ENCODE data around the gene TSPAN18. TPM values are rescaled to one million over a fixed set of nuclear protein-coding genes. Genes with fewer than 3 reads are reported as not detected.

TSPAN18 gene
- total and polyA plus RNA-seq, 8 donors = 0.69 to 2.7 (median 1.5) TPM

- H3K4me3 ChIP-seq = no peak overlapping the region
- ATAC-seq (peak; percentile 78 to 95 (median 88)), FAIRE-seq (no peak), DNase-seq (peak; percentile 61 to 93 (median 86))
- no peaks in the 10 kb centered on the region for H3K9me3 ChIP-seq
- H3K4me1 ChIP-seq = no peaks in the 10 kb centered on the region
- no peak overlapping the region for H3K27ac ChIP-seq
- H3K27me3 ChIP-seq = no peaks in the 10 kb centered on the region
- TF ChIP-seq, protein P1, sequence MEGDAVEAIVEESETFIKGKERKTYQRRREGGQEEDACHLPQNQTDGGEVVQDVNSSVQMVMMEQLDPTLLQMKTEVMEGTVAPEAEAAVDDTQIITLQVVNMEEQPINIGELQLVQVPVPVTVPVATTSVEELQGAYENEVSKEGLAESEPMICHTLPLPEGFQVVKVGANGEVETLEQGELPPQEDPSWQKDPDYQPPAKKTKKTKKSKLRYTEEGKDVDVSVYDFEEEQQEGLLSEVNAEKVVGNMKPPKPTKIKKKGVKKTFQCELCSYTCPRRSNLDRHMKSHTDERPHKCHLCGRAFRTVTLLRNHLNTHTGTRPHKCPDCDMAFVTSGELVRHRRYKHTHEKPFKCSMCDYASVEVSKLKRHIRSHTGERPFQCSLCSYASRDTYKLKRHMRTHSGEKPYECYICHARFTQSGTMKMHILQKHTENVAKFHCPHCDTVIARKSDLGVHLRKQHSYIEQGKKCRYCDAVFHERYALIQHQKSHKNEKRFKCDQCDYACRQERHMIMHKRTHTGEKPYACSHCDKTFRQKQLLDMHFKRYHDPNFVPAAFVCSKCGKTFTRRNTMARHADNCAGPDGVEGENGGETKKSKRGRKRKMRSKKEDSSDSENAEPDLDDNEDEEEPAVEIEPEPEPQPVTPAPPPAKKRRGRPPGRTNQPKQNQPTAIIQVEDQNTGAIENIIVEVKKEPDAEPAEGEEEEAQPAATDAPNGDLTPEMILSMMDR (IDR thresholded peaks at IDR 0.05) = peak; percentile 72 to 97 (median 88)
- H3K36me3 ChIP-seq = peaks cover 0 to 3% (median 0%) of the 10 kb centered on the region in 3 donors
- 30 to 51% methylated on average over 16 to 20 of the region's 20 CpGs for whole genome bisulfite sequencing, 2 donors
- intact Hi-C loops (cut with DNase I) = loop anchor here in 1 of 3 donors (5.0 to 10.0 kb wide), 2 partner anchors 171 to 398 kb away; no protein-coding TSS in a partner anchor
These were observed 209.8 kb downstream of the TSPAN18 start for GRCh38 chr11:44936525-44936924.

DNA sequence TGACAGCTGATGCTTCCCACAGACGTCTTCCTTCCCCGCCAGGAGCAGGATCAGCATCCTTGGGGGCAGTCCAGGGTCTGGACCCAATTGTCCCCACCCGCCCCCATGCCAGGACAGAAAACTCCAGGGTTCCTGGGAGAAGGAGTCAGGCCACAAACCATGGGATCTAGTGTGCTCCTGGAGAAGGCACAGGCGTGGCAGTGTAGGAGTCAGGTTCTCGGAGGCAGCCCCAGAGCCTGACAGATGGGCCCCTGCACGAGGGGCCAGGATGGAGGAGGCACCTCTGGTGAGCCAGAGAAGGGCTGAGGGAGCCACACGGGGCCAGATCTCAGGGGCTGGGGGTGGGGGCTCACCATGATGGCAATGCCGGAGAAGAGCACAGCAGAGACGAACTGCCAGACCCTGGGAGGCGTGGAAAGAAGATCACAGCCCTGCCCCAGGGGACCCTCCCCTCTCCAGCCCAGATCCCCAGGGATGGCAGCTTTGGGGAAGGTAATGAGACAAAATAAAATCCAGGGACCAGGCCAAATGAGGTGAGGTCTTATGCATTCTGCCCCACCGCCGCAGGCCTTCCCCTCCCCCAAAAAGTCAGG lies 210.3 kb downstream of the TSPAN18 start:
- FAIRE-seq (no peak), ATAC-seq (peak in 1 of 4 donors; percentile 9), DNase-seq (no peak)
- Histone ChIP-seq H3K4me3 (no peak overlapping the region), H3K27me3 (no peaks in the 10 kb centered on the region), H3K4me1 (no peaks in the 10 kb centered on the region), H3K36me3 (peaks cover 0 to 3% (median 0%) of the 10 kb centered on the region in 3 donors), H3K9me3 (no peaks in the 10 kb centered on the region), H3K27ac (no peak overlapping the region)
- WGBS, 2 donors = 83 to 87% methylated on average over 12 of the region's 12 CpGs
- intact Hi-C loops (cut with DNase I) = loop anchor here in 1 of 3 donors (5.0 to 10.0 kb wide), 2 partner anchors 170 to 398 kb away; no protein-coding TSS in a partner anchor
- TF ChIP-seq, protein P1 (IDR thresholded peaks at IDR 0.05) = no peak

DNA sequence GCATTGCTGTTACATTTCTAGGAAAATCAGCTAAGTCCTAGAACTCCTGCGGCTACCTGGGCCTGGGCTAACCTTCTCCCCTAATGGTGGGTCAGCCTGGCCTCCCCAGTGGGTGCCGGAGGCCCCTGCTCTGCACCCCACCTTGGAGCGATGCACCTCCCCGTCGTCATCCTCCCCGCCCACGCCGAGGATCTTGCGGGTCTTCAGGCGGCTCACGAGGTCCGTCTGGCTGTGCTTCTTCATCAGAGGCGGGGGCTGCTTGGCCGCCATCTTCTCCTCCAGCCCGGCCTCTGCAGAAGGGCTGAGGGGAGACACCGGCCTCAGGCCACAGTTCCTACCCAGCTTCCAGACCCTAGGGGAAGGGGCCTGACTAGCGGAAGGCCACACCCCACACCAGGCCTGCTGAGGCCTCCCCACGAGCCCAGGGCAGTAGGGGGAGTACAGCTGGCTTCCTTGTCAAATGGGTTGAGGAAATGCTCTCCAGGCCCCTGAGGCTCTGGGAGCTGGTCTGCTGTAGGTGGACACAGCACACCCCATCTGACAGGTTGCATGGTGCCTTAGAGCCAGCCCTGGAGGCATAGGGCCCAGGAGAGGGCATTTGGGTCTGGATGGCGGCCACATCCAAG lies 211.4 kb downstream of the TSPAN18 start:
- Histone ChIP-seq H3K4me3 (no peak overlapping the region), H3K27ac (no peak overlapping the region), H3K9me3 (no peaks in the 10 kb centered on the region), H3K4me1 (peaks cover 0 to 5% (median 0%) of the 10 kb centered on the region in 3 donors), H3K36me3 (peaks cover 0 to 3% (median 0%) of the 10 kb centered on the region in 3 donors), H3K27me3 (no peaks in the 10 kb centered on the region)
- WGBS, 2 donors = 94 to 98% methylated on average over 19 of the region's 19 CpGs
- TF ChIP-seq, protein P1 (IDR thresholded peaks at IDR 0.05) = no peak
- ATAC-seq = no peak
- FAIRE-seq = no peak
- DNase-seq = no peak
- intact Hi-C loops (cut with DNase I) = loop anchor here in 1 of 3 donors (5.0 to 10.0 kb wide), 2 partner anchors 169 to 397 kb away; no protein-coding TSS in a partner anchor

DNA sequence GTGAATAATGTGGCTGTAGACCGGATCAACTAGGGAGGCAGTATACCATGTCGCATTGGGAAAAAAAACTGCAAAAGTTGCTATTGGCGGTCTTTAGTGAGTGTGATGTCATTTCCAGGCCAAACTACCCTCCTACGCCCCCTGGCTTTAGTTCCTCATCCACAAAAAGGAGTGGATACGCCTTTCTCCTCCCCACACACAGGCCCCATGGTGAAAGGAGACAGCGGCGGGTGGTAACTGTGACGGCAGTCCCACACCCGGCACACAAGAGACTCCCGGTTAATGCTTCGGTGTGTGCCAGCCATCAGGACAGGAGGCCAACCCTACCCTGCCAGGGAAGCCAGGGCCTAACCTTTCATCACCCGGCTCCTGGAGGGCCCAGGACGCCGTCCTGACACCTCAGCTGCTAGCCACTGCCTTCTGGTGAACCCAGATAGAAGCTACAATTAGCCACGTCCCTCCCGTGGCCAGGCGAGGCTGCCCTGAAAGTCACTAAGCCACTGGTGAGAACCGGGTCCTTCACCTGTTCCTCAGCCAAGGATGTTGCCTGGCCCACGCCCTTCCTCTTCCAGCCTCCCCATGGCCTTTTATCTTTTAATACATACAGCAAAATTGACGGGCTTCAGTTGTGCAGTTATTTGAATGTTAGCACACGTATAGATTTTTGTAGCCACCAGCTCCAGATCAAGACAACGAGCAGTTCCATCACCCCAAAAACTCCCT lies 213.1 kb downstream of the TSPAN18 start:
- DNase-seq (no peak), FAIRE-seq (no peak), ATAC-seq (peak in 1 of 4 donors; percentile 6)
- H3K9me3 ChIP-seq = no peaks in the 10 kb centered on the region
- H3K27ac ChIP-seq = no peak overlapping the region
- H3K4me3 ChIP-seq = no peak overlapping the region
- no peaks in the 10 kb centered on the region for H3K27me3 ChIP-seq
- 84 to 85% methylated on average over 22 of the region's 22 CpGs for WGBS, 2 donors
- H3K4me1 ChIP-seq = peaks cover 0 to 11% (median 0%) of the 10 kb centered on the region in 3 donors
- TF ChIP-seq, protein P1 (IDR thresholded peaks at IDR 0.05) = no peak
- intact Hi-C loops (cut with DNase I) = loop anchor here in 1 of 3 donors (5.0 to 10.0 kb wide), 2 partner anchors 167 to 395 kb away; no protein-coding TSS in a partner anchor
- H3K36me3 ChIP-seq = peaks cover 0 to under 1% (median 0%) of the 10 kb centered on the region in 3 donors

Data from pancreas (tissue), 10 donors.